Renal cortical epithelial cell (primary cell): ENCODE results near the gene CABLES2. TPM values are rescaled to one million over a fixed set of nuclear protein-coding genes. Genes with fewer than 3 reads are reported as not detected.
"Not testable (repeated sequence)": the region's sequence is repeated elsewhere in the genome, so short reads cannot be mapped to it uniquely, and the experiment has no call there.

ENCODE experiments used
- DNase-seq: peaks from one replicate; pipeline ENCODE4 v3.0.0-alpha.2; 2011; ENCODE audit warnings: low read depth
- total RNA-seq: library from RNA; depleted of rRNA; stranded (reverse); fragments of >200 nt; gene quantifications from 2 replicates; pipeline ENCODE4 v1.2.3, GENCODE V29; 2014

CABLES2 gene
- total RNA-seq, 1 donor from 2014 or later = 2.7 TPM

- DNase-seq = no peak
Measured at GRCh38 chr20:62390317-62391164, 16.5 kb downstream of the CABLES2 start.

- DNase-seq = no peak
Measured at GRCh38 chr20:62389601-62390087, 17.4 kb downstream of the CABLES2 start.

GRCh38 chr20:62388839-62389600 lies 18.1 kb downstream of the CABLES2 start:
- no peak for DNase-seq

- DNase-seq = no peak
Measured at GRCh38 chr20:62387933-62388635, 19.0 kb downstream of the CABLES2 start.

- DNase-seq = no peak
Measured at GRCh38 chr20:62387219-62387913, 19.7 kb downstream of the CABLES2 start.

DNA sequence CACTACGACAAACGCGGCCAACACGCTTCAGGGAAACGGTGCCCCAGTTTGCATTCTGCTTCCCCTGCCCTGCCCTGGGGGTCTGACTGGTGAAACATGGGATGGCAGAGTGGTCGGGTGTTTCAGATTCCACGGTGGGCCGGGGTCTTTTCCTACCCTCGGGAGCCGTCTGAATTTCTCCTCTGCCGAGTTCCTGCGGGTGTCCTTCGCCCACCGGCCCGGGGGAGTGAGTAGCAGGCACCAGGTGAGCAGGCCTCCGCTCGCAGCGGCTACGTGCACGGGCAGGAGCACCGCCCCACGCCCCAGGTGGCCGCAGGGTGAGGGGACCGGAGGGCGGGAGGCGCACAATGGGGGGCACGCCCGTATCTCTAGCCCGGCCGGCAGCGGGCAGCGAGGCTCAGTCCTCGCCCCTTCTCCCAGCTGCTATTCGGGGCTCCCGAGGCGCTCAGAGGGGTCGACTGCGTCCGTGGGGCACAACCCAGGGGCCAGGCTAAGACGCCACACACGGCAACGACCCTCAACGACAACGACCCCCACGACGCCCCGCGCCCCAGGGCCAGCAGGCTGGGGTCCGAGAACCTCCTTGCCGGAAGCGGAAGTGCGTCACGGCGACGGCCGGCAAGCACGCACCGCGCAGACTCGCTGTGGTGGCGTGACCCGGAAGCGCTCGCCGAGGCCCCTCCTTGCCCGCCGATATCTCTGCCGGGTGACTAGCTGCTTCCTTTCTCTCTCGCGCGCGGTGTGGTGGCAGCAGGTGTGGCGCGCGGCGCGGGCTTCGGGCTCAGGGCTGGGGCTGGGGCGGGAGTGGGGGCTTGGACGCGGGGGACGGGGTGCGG lies 20.5 kb downstream of the CABLES2 start, which contains the start of gene RPS21:
RPS21 (plus strand) TSS at position 721 of the 836 bp plus-strand sequence. CDS start 236 bp downstream, outside the sequence.
- DNase-seq = peak; percentile 75

- peak; percentile 58 for DNase-seq
Measured at GRCh38 chr20:62382306-62383198, 24.5 kb downstream of the CABLES2 start.

DNA sequence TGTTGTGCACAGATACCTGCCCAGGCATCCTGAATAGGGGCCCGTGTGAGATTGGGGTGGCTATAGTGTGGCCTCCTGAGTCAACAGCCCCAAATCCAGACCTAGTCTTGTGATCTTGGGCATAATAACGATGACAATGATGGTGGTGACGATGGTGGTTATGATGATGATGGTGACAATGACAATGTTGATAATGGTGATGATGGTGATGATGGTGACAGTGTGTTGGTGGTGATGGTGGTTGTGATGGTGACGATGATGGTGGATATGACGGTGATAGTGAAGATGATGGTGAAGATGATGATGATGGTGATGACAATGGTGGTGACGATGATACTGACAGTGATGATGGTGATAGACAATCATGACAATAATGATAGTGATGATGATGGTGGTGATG lies 25.2 kb downstream of the CABLES2 start:
- DNase-seq = no peak

GRCh38 chr20:62381202-62381797 lies 25.8 kb downstream of the CABLES2 start:
- DNase-seq = peak; percentile 31

GRCh38 chr20:62378215-62378614 lies 28.9 kb downstream of the CABLES2 start:
- peak; percentile 32 for DNase-seq

DNA sequence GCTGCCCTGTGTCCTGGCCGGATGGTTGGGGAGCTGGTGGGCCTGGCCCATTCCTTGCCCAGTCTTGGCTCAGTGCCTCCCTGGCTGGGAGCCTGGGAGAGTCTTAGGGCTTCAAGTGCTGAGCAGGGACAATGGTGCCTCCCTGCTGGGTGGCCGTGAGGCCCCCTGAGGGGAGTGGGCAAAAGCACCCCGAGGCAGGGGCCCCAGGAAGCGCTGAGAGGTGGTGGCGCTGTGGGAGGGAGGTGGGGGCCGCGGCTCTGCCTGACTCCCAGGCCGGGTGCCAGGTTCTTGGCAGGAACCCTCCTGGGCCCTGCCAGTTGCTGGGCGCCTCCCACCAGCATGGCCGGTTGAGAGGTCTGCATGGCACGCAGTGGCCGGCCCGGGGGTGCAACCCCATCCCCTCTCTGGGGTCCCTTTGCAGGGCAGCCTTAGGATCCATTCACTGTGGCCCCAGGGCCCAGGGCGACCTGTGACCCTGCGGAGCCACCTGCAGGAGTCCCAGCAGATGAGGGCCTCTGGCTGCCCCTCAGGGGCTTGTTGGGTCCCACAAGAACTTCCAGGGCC lies 29.4 kb downstream of the CABLES2 start:
- DNase-seq = no peak

DNA sequence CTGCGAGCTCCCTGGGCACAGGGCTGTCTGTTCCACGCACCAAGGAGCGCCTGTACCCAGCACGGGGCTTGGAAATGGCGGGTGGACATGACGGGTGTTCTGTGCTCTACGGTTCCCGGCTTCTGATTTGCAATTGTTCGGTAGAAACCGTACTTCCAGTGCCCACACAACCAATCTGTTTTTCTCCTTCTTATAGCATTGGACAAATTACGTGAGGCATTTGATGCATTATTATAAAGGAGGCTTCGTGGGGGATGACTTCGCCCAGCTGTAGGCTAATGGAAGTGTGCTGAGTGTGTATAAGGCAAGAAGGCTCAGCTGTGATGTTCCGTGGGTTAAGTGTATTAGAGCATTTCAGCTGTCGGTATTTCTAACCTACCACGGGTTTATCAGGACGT lies 30.0 kb downstream of the CABLES2 start:
- DNase-seq = no peak

DNA sequence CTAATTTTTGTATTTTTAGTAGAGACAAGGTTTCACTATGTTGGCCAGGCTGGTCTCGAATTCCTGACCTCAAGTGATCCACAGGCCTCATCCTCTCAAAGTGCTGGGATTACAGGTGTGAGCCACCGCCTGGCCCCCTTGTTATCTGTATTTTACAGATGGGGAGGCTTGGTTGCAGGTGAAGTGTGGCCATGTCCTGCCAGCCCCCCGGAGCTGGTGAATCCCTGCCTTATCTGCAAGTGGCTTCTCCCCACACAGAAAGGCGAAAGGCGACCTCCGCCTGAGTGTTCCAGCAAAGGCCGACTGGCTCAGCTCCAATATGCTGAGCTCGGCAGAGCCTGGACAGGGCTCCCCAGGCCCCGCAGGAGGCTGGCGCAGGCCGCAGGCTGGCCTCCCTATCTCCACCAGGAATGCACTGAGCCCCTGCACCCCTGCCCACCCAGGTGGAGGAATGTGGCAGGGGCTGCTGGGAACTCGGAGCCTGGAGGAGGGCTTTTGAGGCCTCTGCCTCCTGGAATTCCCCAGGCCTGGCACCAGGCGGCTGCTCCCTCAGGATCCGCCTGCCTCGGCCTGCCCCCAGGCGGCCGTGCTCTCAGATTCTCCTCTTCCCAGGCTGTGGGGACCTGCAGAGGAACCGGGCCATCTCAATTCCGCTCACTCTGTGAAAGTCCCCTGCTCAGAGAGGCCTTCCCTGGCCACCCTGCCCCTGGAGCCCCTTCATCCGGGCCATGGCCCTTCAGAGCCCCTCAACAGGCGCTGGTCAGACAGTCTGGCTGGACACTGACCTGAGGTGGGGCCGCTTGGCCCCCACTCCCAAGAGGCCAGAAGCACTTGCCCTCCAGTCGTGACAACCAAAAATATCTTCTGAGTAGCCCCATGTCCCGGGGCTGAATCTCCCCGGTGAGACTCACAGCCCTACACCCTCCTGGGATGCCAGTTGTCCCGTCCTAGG lies 30.7 kb downstream of the CABLES2 start:
- DNase-seq = peak; percentile 58

DNA sequence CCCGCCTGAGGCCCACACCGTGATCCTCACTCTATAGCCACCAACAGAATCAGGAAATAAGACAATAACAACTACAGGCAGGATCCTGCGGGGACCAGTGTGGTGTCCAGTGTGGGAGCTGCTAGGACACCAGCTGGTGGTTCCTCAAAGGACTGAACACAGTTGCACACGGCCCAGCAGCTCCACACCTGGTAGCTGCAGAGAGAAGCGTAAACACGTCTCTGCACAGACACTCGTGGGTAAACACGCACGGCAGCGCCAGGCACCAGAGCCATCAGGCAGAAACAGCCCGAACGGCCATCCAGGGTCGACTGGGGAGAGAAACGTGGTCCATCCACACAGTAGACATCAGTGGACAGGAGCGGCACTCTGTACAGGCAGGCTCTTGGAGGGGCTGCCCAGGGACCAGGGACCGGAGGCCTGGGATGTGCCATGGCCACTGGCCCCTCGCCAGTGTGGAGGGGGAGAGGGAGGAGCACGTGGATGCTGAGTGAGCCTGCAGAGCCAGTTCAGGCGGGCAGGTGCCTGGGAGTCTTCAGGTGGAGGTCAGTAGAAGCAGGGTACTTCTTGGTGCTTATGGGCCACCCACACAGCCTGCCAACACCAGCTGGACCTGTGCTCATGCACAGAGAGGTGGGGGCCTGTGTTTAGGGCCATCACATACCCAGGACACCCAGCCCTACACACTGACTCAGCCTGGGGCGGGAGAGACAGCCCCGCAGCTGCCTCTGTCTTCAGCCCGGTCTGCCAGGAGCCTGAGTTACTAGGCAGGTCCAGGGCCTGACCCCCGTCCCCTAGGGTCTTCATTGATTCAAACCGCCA lies 32.5 kb downstream of the CABLES2 start:
- DNase-seq = no peak

GRCh38 chr20:62373631-62374179 lies 33.4 kb downstream of the CABLES2 start:
- DNase-seq = not testable (repeated sequence)
